Measurements from ENCODE around the gene SIAH1. TPM values are rescaled to one million over a fixed set of nuclear protein-coding genes. Genes with fewer than 3 reads are reported as not detected.
"Not testable (repeated sequence)": the region's sequence is repeated elsewhere in the genome, so short reads cannot be mapped to it uniquely, and the experiment has no call there.

SIAH1 gene
- total RNA-seq, 1 experiment from 2014 or later: 18.6 TPM

- Histone ChIP-seq H3K4me2 (no peak overlapping the region), H3K27ac (no peak overlapping the region), H4K20me1 (ENCODE audit: insufficient read depth) (no peaks in the 10 kb centered on the region), H3F3A (ENCODE audit: insufficient read depth, low read depth) (peaks cover 15% of the 10 kb centered on the region), H3K4me1 (replicated peaks; ENCODE audit: insufficient read depth) (peaks cover 32% of the 10 kb centered on the region), H2AFZ (no peak overlapping the region), H3K27me3 (ENCODE audit: insufficient read depth, low read depth) (no peaks in the 10 kb centered on the region), H3K79me2 (ENCODE audit: low read depth) (no peaks in the 10 kb centered on the region), H3K9me2 (ENCODE audit: insufficient read depth) (no peaks in the 10 kb centered on the region), H3K9me3 (ENCODE audit: insufficient read depth, low read depth) (no peaks in the 10 kb centered on the region), H3K36me3 (ENCODE audit: low read depth) (no peaks in the 10 kb centered on the region), H3K4me3 (no peak overlapping the region)
- intact Hi-C loops (cut with micrococcal nuclease; ENCODE audit: unreplicated experiment): no loop called here
- TF ChIP-seq CTCF (conservative IDR thresholded peaks at IDR 0.05) (no peak), EZH2 (IDR thresholded peaks at IDR 0.05; ENCODE audit: low read depth) (no peak)
- no TSS peak for BruUV-seq (replicated peaks)
- no peak for DNase-seq
- ChIA-PET POLR2A (ENCODE audit: unreplicated experiment) (no interaction called here), CTCF (no interaction called here)
Observed at GRCh38 chr16:48405153-48405552, 19.9 kb upstream of the SIAH1 start.

GRCh38 chr16:48402547-48402946 is 17.3 kb upstream of the SIAH1 start:
- H3K36me3 ChIP-seq (ENCODE audit: low read depth); H4K20me1 ChIP-seq (ENCODE audit: insufficient read depth); intact Hi-C loops (cut with micrococcal nuclease; ENCODE audit: unreplicated experiment); DNase-seq; H3K27ac ChIP-seq; H3K4me3 ChIP-seq; H3K9me2 ChIP-seq (ENCODE audit: insufficient read depth); H3K79me2 ChIP-seq (ENCODE audit: low read depth); H3F3A ChIP-seq (ENCODE audit: insufficient read depth, low read depth); H2AFZ ChIP-seq; H3K4me2 ChIP-seq; POLR2A ChIA-PET (ENCODE audit: unreplicated experiment); H3K9me3 ChIP-seq (ENCODE audit: insufficient read depth, low read depth); CTCF ChIA-PET; BruUV-seq (replicated peaks); H3K27me3 ChIP-seq (ENCODE audit: insufficient read depth, low read depth): not testable (repeated sequence)
- H3K4me1 ChIP-seq (replicated peaks; ENCODE audit: insufficient read depth): peaks cover 10% of the 10 kb centered on the region; the same call in 1 of the 2 replicates

DNA sequence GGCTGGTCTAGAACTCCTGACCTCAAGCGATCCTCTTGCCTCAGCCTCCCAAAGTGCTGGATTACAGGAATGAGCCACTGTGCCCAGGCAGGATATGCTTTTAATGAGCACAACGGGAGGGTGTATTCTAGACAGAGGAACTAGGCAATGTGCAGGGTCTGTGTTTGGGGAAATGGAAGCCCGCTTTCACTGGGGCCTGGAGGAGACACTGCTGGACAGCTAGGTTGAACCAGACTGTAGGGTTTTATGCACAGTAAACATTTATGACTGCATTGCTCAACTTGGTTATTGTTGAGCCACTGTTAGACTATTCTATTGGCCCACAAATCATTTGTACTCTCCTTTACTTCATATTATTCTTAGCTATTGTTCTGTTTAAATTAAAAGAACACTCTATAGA is 10.2 kb upstream of the SIAH1 start:
- Histone ChIP-seq H3K9me3 (ENCODE audit: insufficient read depth, low read depth) (no peaks in the 10 kb centered on the region), H3K27me3 (ENCODE audit: insufficient read depth, low read depth) (no peaks in the 10 kb centered on the region), H3K79me2 (ENCODE audit: low read depth) (no peaks in the 10 kb centered on the region), H3K27ac (no peak overlapping the region), H3K36me3 (ENCODE audit: low read depth) (no peaks in the 10 kb centered on the region), H3K4me1 (replicated peaks; ENCODE audit: insufficient read depth) (peaks cover 10% of the 10 kb centered on the region), H3F3A (ENCODE audit: insufficient read depth, low read depth) (peaks cover 14% of the 10 kb centered on the region; the same call in 1 of the 2 replicates), H2AFZ (no peak overlapping the region), H3K9me2 (ENCODE audit: insufficient read depth) (no peaks in the 10 kb centered on the region), H3K4me3 (no peak overlapping the region), H3K4me2 (no peak overlapping the region), H4K20me1 (ENCODE audit: insufficient read depth) (no peaks in the 10 kb centered on the region)
- POLR2A ChIA-PET (ENCODE audit: unreplicated experiment): no interaction called here
- TF ChIP-seq CTCF (conservative IDR thresholded peaks at IDR 0.05) (no peak), EZH2 (IDR thresholded peaks at IDR 0.05; ENCODE audit: low read depth) (no peak)
- DNase-seq: no peak
- no TSS peak for BruUV-seq (replicated peaks)
- intact Hi-C loops (cut with micrococcal nuclease; ENCODE audit: unreplicated experiment): no loop called here
- CTCF ChIA-PET: interaction anchor here (0.5 kb wide), 1 partner anchor 29 kb away, joined by 3 read pairs; no protein-coding TSS in a partner anchor

GRCh38 chr16:48394355-48394703 is 9.1 kb upstream of the SIAH1 start:
- no peak overlapping the region for H2AFZ ChIP-seq

More at GRCh38 chr16:48394355-48394703, 9.1 kb upstream of the SIAH1 start:
- no peaks in the 10 kb centered on the region for H3K27me3 ChIP-seq (ENCODE audit: insufficient read depth, low read depth)
- intact Hi-C loops (cut with micrococcal nuclease; ENCODE audit: unreplicated experiment): no loop called here
- peaks cover 10% of the 10 kb centered on the region for H3K4me1 ChIP-seq (replicated peaks; ENCODE audit: insufficient read depth)
- no peaks in the 10 kb centered on the region for H4K20me1 ChIP-seq (ENCODE audit: insufficient read depth)
- H3F3A ChIP-seq (ENCODE audit: insufficient read depth, low read depth): peaks cover 14% of the 10 kb centered on the region; the same call in 1 of the 2 replicates
- no peak for TF ChIP-seq CTCF (conservative IDR thresholded peaks at IDR 0.05)
- TF ChIP-seq EZH2 (IDR thresholded peaks at IDR 0.05; ENCODE audit: low read depth): no peak
- no peaks in the 10 kb centered on the region for H3K9me2 ChIP-seq (ENCODE audit: insufficient read depth)
- ChIA-PET CTCF (no interaction called here), POLR2A (ENCODE audit: unreplicated experiment) (interaction anchor here (0.7 kb wide), 1 partner anchor 214 kb away, joined by 4 read pairs; no protein-coding TSS in a partner anchor)
- H3K4me2 ChIP-seq: no peak overlapping the region
- H3K79me2 ChIP-seq (ENCODE audit: low read depth): no peaks in the 10 kb centered on the region
- H3K9me3 ChIP-seq (ENCODE audit: insufficient read depth, low read depth): no peaks in the 10 kb centered on the region
- H3K4me3 ChIP-seq: no peak overlapping the region
- H3K27ac ChIP-seq: no peak overlapping the region
- no peaks in the 10 kb centered on the region for H3K36me3 ChIP-seq (ENCODE audit: low read depth)
- BruUV-seq (replicated peaks): no TSS peak
- no peak for DNase-seq

Data from PC-9 (cell line).